Activated T-helper 1 cell treated with anti-CD3 and anti-CD28 coated beads, Interleukin-12 subunit alpha, Interleukin-12 subunit beta, Interleukin-2, Interleukin-4 antibody, amounts not matched to agents 30 ng/mL and 10 ng/mL and 1 ng/mL, durations not matched to agents 14 hours and 24 hours and 36 hours (primary cell): Measurements from ENCODE around the gene UCHL1. TPM values are rescaled to one million over a fixed set of nuclear protein-coding genes. Genes with fewer than 3 reads are reported as not detected.
"Not testable (repeated sequence)": the region's sequence is repeated elsewhere in the genome, so short reads cannot be mapped to it uniquely, and the experiment has no call there.

Experiments used
- DNase-seq: peaks from one replicate; pipeline ENCODE4 v3.0.0; 2021; ENCODE audit warnings: low spot score
- H3K27ac Mint-ChIP-seq: one replicate; pipeline ENCODE4 v1.8.0; 2021; ENCODE audit warnings: mild to moderate bottlenecking, mixed read lengths
- H3K27me3 Mint-ChIP-seq: one replicate; pipeline ENCODE4 v1.8.0; 2022; ENCODE audit warnings: mild to moderate bottlenecking, moderate library complexity, mixed read lengths; ENCODE audit not compliant: insufficient read depth
- H3K36me3 Mint-ChIP-seq: one replicate; pipeline ENCODE4 v1.8.0; 2021; ENCODE audit warnings: low read depth, mixed read lengths
- H3K4me1 Mint-ChIP-seq: one replicate; pipeline ENCODE4 v1.8.0; 2021; ENCODE audit warnings: low read depth, mixed read lengths
- H3K4me3 Mint-ChIP-seq: one replicate; pipeline ENCODE4 v1.8.0; 2021; ENCODE audit warnings: mild to moderate bottlenecking, moderate library complexity, mixed read lengths
- H3K9me3 Mint-ChIP-seq: one replicate; pipeline ENCODE4 v1.8.0; 2021; ENCODE audit warnings: mixed read lengths
- intact Hi-C: fragments of 100-400 bp; cut with micrococcal nuclease; formaldehyde crosslinking; loops from one replicate; pipeline ENCODE4 v1.15.1; 2024
- total RNA-seq: library from RNA; stranded (reverse); gene quantifications from 2 replicates; pipeline ENCODE4 v1.2.3, GENCODE V29; 2022

Gene UCHL1
- total RNA-seq, 1 donor from 2014 or later, result 0.23 TPM

DNA sequence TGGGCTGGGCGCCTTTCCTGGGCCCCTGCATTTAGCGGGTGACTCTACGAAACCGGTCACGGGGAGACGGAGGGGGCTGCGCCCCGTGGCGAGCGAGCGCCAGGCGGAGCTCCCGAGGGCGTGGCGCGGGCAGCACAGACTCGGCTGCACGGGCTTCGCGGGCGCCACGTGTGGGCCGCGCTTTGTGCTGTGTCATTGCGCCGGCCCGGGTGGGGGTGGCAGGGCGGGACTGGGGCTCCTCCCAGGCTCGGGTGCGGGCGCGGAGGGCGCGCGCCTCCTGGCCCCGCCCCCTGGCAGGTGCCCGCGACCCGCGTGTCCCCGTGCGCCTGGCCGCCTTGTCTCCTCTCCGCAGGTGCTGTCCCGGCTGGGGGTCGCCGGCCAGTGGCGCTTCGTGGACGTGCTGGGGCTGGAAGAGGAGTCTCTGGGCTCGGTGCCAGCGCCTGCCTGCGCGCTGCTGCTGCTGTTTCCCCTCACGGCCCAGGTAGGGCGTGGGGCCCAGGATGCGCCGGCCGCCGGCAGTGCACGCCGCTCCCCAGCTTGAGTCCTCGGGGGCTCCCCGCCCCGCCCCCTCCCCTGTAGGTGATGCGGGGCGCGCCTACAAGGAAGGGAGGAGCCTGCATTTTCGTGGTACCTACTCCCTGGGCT is 651 bp downstream of the UCHL1 start:
- Mint-ChIP-seq H3K36me3 (no peaks in the 10 kb centered on the region), H3K27ac (no peak overlapping the region), H3K4me3 (peak overlapping the region; percentile 77), H3K27me3 (peaks cover 42% of the 10 kb centered on the region), H3K9me3 (no peaks in the 10 kb centered on the region), H3K4me1 (peaks cover 5% of the 10 kb centered on the region)
- no peak for DNase-seq
- intact Hi-C loops, result loop anchor here (2.0 kb wide), 1 partner anchor 43 kb away; the partner anchor contains the start of gene APBB2

DNA sequence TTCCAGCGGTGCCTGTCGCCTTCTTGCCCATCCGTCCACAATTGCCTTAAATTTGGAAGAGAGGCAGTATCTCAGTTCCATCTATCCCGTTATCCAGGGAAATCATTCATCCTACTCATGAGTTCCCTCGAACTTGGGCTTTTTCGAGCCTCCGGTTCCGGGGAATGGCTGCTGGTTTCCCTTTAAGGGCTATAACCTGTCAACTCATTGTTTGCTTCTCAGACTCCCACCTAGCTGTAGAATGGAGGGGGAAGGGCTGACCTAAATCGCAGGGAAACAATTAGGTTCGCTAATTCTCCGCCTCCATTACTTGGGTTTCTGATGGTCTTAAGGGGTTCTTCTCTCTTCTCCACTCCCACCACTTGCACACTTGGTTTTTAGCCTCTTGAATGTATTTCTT is 1.2 kb downstream of the UCHL1 start:
- Mint-ChIP-seq H3K27me3 (peaks cover 41% of the 10 kb centered on the region), H3K4me1 (peaks cover 5% of the 10 kb centered on the region), H3K36me3 (no peaks in the 10 kb centered on the region), H3K27ac (no peak overlapping the region), H3K9me3 (no peaks in the 10 kb centered on the region), H3K4me3 (peak overlapping the region; percentile 77)
- intact Hi-C loops, result loop anchor here (2.0 kb wide), 1 partner anchor 43 kb away; the partner anchor contains the start of gene APBB2
- DNase-seq, result no peak

DNA sequence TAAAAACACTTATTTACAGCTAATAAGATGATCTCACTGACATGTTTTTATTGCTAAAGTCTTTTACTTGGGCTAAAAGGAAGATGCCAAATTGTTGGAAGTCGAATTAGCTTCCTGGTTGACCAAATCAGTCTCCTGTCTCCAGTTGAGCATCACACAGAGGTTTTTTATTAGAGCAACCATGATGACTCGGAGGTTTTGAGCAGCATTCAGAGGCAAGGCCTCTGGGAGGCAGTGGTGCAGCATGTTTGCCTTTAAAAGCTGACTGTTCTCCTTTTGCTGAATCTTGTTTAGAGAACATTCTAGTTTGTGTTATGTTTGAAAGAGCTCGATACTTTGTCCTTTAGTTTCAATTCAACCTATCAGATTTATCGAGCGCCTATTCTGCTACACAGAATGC is 2.1 kb downstream of the UCHL1 start:
- DNase-seq, result no peak
- no peaks in the 10 kb centered on the region for H3K9me3 Mint-ChIP-seq
- no peak overlapping the region for H3K27ac Mint-ChIP-seq
- no peak overlapping the region for H3K4me3 Mint-ChIP-seq
- intact Hi-C loops, result no loop called here
- H3K4me1 Mint-ChIP-seq, result peaks cover 5% of the 10 kb centered on the region
- peaks cover 42% of the 10 kb centered on the region for H3K27me3 Mint-ChIP-seq
- no peaks in the 10 kb centered on the region for H3K36me3 Mint-ChIP-seq

DNA sequence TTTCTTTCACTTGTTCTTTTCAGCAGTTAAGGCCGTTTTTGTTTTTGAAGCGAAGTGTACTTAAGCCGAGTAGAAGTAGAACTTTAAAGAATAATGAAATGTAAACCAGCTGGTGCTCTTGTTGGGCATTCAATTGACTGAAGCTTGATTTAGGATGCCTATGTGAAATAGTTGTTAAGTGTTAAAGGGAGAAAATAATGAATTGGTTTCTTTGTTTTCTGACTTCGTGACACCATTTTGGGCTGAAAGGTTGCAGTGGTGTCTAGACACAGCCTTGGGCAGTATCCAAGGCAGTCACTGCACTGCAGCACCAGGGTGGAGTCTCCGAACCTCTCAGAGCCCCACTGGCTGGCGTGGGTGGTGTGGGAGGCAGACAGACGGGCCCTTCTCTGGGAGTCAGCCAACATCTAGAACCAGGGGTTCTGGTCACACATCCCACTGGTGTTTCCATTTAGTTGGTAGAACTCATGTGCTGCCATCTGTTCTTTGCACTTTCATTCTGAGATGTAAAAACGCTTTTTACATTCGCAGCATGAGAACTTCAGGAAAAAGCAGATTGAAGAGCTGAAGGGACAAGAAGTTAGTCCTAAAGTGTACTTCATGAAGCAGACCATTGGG is 3.5 kb downstream of the UCHL1 start:
- no peaks in the 10 kb centered on the region for H3K9me3 Mint-ChIP-seq
- no peaks in the 10 kb centered on the region for H3K36me3 Mint-ChIP-seq
- no peak overlapping the region for H3K27ac Mint-ChIP-seq
- peaks cover 42% of the 10 kb centered on the region for H3K27me3 Mint-ChIP-seq
- intact Hi-C loops, result no loop called here
- peaks cover 5% of the 10 kb centered on the region for H3K4me1 Mint-ChIP-seq
- DNase-seq, result no peak
- no peak overlapping the region for H3K4me3 Mint-ChIP-seq

DNA sequence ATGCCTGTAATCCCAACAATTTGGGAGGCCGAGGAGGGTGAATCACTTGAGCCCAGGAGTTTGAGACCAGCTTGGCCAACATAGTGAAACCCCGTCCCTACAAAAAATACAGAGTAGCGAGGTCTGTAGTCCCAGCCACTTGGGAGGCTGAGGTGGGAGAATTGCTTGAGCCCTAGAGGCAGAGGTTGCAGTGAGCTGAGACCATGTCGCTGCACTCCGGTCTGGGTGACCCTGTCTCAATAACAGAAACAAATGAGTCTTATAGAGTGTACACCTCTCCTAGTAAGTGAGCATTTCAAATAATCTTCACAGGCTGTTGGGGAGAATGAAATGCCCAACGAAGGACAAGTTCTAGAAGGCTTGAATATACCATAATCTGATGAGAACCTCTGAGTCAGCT is 5.5 kb downstream of the UCHL1 start:
- intact Hi-C loops, result no loop called here
- H3K4me1 Mint-ChIP-seq, result peaks cover 5% of the 10 kb centered on the region
- H3K36me3 Mint-ChIP-seq, result no peaks in the 10 kb centered on the region
- DNase-seq, result no peak
- H3K9me3 Mint-ChIP-seq, result no peaks in the 10 kb centered on the region
- no peak overlapping the region for H3K27ac Mint-ChIP-seq
- H3K4me3 Mint-ChIP-seq, result no peak overlapping the region
- peaks cover 28% of the 10 kb centered on the region for H3K27me3 Mint-ChIP-seq

DNA sequence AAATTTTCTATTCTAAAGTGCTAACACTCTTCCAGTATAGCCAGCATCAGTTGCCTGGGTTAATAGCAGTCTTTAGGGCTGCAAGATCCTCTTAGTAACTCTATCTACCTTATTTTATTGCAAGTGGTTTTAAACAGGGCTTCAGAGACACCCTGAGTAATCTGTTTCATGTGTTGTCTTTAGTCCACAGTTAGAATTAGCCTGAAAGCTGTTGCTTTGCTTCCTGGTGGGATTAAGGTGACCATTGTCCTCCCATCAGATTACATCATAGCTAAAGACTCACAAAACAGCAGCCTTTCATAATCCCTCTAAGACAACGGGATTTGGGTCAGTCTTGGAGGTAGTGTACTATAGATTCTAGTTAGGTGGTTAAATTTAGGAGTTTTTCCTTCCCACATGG is 7.5 kb downstream of the UCHL1 start:
- DNase-seq, result no peak
- no peaks in the 10 kb centered on the region for H3K9me3 Mint-ChIP-seq

DNA sequence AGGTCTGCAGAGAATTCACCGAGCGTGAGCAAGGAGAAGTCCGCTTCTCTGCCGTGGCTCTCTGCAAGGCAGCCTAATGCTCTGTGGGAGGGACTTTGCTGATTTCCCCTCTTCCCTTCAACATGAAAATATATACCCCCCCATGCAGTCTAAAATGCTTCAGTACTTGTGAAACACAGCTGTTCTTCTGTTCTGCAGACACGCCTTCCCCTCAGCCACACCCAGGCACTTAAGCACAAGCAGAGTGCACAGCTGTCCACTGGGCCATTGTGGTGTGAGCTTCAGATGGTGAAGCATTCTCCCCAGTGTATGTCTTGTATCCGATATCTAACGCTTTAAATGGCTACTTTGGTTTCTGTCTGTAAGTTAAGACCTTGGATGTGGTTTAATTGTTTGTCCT is 11.3 kb downstream of the UCHL1 start:
- Mint-ChIP-seq H3K36me3 (no peaks in the 10 kb centered on the region), H3K4me1 (no peaks in the 10 kb centered on the region), H3K27me3 (peaks cover 4% of the 10 kb centered on the region), H3K27ac (no peak overlapping the region), H3K4me3 (no peak overlapping the region), H3K9me3 (no peaks in the 10 kb centered on the region)
- intact Hi-C loops, result no loop called here
- no peak for DNase-seq

More for the DNA sequence above, 7.5 kb downstream of the UCHL1 start:
- H3K27ac Mint-ChIP-seq, result no peak overlapping the region
- H3K4me3 Mint-ChIP-seq, result no peak overlapping the region
- intact Hi-C loops, result no loop called here
- no peaks in the 10 kb centered on the region for H3K36me3 Mint-ChIP-seq
- peaks cover 13% of the 10 kb centered on the region for H3K27me3 Mint-ChIP-seq
- H3K4me1 Mint-ChIP-seq, result no peaks in the 10 kb centered on the region

DNA sequence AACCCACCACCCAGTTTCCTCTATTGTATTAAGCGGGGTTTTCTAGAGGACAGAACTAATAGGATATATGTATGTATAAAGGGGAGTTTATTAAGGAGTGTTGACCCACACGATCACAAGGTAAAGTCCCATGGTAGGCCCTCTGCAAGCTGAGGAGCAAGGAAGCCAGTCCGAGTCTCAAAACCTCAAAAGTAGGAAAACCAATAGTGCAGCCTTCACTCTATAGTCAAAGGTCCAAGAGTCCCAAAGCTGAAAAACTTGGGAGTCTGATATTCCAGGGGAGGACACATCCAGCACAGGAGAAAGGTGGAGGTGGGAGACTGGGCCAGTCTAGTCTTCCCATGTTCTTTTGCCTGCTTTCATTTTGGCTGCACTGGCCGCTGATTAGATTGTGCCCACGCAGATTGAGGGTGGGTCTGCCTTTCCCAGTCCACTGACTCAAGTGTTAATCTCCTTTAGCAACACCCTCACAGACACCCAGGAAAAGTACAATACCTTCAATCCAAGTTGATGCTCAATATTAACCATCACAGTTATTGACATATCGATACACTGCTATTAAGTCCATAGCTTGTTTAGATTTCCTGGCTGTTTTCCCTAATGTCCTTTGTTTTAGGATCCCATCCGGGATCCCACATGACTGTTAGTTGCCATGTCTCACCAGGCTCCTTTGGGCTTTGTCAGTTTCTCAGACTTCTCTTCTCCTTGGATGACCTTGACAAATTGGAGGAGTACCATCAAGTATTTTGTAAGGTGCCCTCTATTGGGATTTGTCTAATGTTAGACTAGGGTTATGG is 12.2 kb downstream of the UCHL1 start:
- Mint-ChIP-seq H3K4me3 (no peak overlapping the region), H3K27ac (no peak overlapping the region), H3K27me3 (no peaks in the 10 kb centered on the region), H3K4me1 (no peaks in the 10 kb centered on the region), H3K36me3 (no peaks in the 10 kb centered on the region), H3K9me3 (no peaks in the 10 kb centered on the region)
- intact Hi-C loops, result no loop called here
- no peak for DNase-seq

DNA sequence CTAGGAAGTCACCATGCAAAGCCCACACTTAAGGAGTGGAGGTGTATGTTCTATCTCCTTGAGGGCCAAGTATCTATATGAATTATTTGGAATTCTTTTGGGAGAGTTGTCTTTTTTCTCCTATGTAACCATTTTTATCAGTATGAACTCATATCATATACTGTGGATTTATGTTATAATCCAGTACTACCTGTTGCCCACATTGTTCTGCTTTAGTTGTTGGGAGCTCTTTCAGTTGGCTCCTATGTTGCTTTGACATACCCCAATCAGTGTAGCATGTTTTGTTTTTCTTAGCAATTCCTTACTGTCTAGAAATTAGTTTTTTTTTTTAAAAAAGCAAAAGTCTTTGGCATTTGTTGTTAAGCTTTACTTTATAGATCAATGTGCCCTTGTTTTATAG is 13.0 kb downstream of the UCHL1 start:
- no peaks in the 10 kb centered on the region for H3K36me3 Mint-ChIP-seq
- no peaks in the 10 kb centered on the region for H3K9me3 Mint-ChIP-seq
- intact Hi-C loops, result no loop called here
- no peak overlapping the region for H3K4me3 Mint-ChIP-seq
- no peaks in the 10 kb centered on the region for H3K27me3 Mint-ChIP-seq
- H3K4me1 Mint-ChIP-seq, result no peaks in the 10 kb centered on the region
- H3K27ac Mint-ChIP-seq, result no peak overlapping the region
- DNase-seq, result no peak

DNA sequence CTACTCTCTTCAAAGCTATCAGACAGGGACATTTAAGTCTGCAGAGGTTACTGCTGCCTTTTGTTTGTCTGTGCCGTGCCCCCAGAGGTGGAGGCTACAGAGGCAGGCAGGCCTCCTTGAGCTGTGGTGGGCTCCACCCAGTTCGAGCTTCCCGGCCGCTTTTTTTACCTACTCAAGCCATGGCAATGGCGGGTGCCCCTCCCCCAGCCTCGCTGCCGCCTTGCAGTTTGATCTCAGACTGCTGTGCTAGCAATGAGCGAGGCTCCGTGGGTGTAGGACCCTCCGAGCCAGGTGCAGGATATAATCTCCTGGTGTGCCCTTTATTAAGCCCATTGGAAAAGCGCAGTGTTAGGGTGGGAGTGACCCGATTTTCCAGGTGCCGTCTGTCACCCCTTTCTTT is 19.2 kb downstream of the UCHL1 start:
- H3K4me3 Mint-ChIP-seq, H3K27ac Mint-ChIP-seq, intact Hi-C loops, DNase-seq, H3K36me3 Mint-ChIP-seq, H3K9me3 Mint-ChIP-seq, H3K4me1 Mint-ChIP-seq, H3K27me3 Mint-ChIP-seq: not testable (repeated sequence)

DNA sequence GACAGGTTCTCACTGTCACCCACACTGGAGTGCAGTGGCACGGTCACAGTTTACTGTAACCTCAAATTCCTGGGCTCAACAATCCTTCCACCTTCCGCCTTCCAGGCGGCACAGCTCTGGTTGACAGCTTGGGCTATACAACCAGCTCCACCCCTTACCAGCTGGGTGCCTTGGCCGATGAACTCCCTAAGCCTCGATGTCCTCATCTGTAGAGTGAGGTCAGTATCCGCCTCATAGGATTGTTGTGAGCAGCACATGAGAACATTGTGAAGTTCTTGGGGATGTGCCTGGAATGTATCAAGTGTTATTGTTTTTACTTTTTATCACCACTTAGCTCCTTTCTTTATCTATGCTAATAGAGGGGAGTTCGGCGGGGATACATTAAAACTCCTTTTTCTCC is 23.3 kb downstream of the UCHL1 start:
- Mint-ChIP-seq H3K27ac (no peak overlapping the region), H3K4me1 (no peaks in the 10 kb centered on the region), H3K36me3 (no peaks in the 10 kb centered on the region), H3K4me3 (no peak overlapping the region), H3K9me3 (no peaks in the 10 kb centered on the region), H3K27me3 (no peaks in the 10 kb centered on the region)
- DNase-seq, result no peak
- intact Hi-C loops, result loop anchor here (5.0 kb wide), 1 partner anchor 362 kb away; no protein-coding TSS in a partner anchor

DNA sequence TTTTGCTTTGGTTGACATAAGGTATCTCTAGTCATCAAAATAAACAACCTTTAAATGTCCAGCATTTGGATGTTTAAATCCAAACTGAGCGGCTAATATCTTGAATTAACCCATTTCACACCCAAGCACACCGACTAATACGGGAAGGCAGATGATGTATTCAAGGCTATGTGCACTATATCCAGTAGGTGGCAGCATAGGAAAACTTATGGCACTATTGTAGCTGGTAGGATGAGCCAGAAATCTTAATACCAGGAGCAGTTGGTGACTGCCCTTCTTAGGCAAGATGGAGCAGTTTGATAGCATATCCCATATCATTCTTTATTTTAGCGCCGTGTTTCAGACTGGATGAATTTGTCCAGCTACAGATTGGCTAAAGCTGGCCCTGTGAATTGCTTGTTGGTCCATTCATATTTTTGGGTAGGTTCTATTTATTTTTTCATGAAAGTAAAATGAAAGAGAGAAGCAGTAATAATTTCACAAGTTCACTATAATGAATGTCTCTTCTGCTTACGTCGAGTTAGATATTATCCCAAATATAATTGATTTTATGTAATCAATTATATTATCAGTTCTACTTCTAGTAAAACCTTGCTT is 24.4 kb downstream of the UCHL1 start:
- DNase-seq, result no peak
- Mint-ChIP-seq H3K4me1 (no peaks in the 10 kb centered on the region), H3K27ac (no peak overlapping the region), H3K27me3 (no peaks in the 10 kb centered on the region), H3K4me3 (no peak overlapping the region), H3K9me3 (no peaks in the 10 kb centered on the region), H3K36me3 (no peaks in the 10 kb centered on the region)
- intact Hi-C loops, result loop anchor here (1.0 to 5.0 kb wide), 3 partner anchors 361 to 601 kb away; no protein-coding TSS in a partner anchor

DNA sequence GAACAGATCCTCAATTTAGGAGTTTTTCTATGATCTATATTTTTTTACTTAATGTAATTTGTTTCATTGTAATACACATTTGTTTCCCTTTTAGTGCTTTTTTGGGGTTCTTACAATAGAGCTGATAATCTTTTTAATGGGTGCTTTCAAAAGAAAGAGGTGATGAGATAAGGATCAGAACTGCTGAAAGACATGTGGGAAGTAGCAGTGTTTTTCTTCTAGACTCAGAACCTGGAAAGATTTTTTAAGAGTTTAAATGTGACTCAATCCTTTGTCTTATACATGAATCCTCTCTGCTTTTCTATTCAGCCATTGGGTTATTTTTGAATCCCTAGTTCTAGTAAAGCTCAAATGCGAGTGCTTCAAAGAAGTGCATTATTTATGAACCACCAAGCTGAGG is 25.6 kb downstream of the UCHL1 start:
- no peaks in the 10 kb centered on the region for H3K4me1 Mint-ChIP-seq
- intact Hi-C loops, result loop anchor here (5.0 kb wide), 1 partner anchor 360 kb away; no protein-coding TSS in a partner anchor
- H3K9me3 Mint-ChIP-seq, result no peaks in the 10 kb centered on the region
- H3K27me3 Mint-ChIP-seq, result peaks cover 2% of the 10 kb centered on the region
- no peaks in the 10 kb centered on the region for H3K36me3 Mint-ChIP-seq
- H3K27ac Mint-ChIP-seq, result no peak overlapping the region
- H3K4me3 Mint-ChIP-seq, result no peak overlapping the region
- no peak for DNase-seq
